ENCODE data around the gene ANO1. TPM values are rescaled to one million over a fixed set of nuclear protein-coding genes. Genes with fewer than 3 reads are reported as not detected.

ANO1 gene
- polyA plus RNA-seq, 3 donors, result not detected

DNA sequence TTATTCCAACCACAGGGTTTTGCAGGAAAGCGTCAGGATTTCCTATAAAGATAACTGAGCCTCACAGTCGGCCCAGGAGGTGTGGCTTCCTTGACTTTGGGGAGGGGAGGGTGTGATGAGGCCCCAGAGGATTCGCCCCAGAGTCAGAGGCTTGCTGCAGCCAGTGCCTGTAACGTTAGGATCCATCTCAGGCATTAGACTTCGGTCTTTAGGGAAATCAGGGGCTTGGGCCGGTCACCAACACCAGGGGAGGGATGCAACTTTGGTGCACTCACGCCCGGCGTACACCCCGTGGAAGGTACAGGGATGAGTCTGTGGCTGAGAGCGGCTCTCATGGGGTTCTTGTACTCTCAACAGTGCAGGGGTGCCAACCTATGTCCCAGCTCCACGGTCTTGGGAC lies 5.7 kb upstream of the ANO1 start:
- intact Hi-C loops (cut with micrococcal nuclease), result no loop called here
- peaks cover 17 to 62% of the 10 kb centered on the region in 2 donors for H3K27me3 ChIP-seq (ENCODE audit: control insufficient read depth in 2 of 2, insufficient read depth in 2 of 2, low read length in 2 of 2)

DNA sequence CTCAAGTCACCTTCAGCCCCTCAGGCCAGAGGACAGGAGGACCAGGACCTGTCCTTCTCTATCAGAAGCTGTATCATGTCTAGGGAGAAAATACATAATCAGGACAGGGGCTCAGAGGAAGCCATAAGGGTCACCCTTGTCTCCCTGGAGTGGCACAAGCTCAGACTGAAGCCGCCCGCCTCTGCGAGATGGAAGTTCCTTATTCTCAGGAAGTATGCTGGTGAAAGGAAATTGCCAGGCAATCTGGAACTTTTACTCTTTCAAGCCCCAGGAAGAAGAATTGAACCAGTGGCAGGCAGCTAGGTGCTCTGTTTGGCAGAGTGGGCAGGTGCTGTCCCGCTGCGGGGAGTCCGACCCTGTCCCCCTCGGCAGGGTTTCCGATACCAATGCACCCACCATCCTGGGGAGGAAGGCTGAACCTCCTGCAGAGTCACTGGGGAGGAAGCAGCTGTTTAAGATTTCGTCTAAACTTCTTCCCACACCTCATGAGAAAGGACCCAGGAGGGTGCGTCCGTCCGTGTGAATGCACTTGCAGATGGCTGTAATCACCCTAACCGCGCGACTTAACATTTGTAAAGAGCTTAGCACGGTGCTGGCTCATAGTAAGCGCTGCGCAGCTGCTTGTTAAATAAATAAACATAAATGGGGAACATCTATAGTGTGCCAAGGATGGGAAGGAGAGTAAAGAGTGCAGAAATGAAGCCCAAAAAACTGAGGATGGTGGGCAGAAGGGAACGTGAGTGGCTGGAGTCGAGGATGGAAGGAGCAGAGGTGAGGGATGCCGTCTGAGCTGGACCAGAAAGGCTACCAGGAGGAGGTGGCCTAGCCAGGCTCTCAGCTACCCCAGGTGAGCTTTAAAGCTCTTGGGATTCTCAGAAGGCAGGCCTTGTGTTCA lies 5.0 kb upstream of the ANO1 start:
- Histone ChIP-seq H3K27ac (ENCODE audit: low read depth in 1 of 2, low read length in 2 of 2) (no peak overlapping the region), H3K4me3 (replicated peaks in 1 of 3; ENCODE audit: low read depth in 2 of 3, low read length in 3 of 3) (no peak overlapping the region), H4K20me1 (ENCODE audit: insufficient read depth, low read length) (no peaks in the 10 kb centered on the region), H3K4me1 (ENCODE audit: control insufficient read depth in 1 of 2, insufficient read depth in 2 of 2, low read length in 2 of 2) (no peaks in the 10 kb centered on the region), H3K9me3 (replicated peaks in 1 of 2; ENCODE audit: control insufficient read depth in 1 of 2, insufficient read depth in 1 of 2, low read length in 2 of 2) (peaks cover 0 to 7% of the 10 kb centered on the region in 2 donors), H3K4me2 (replicated peaks; ENCODE audit: extremely low read depth, low read length, poor library complexity, severe bottlenecking) (no peak overlapping the region), H2AFZ (ENCODE audit: insufficient read depth, low read depth, low read length, poor library complexity, severe bottlenecking) (no peak overlapping the region), H3K9ac (ENCODE audit: insufficient read depth, low read length, poor library complexity, severe bottlenecking) (no peak overlapping the region), H3K79me2 (ENCODE audit: insufficient read depth, low read length) (no peaks in the 10 kb centered on the region), H3K27me3 (ENCODE audit: control insufficient read depth in 2 of 2, insufficient read depth in 2 of 2, low read length in 2 of 2) (peaks cover 20 to 66% of the 10 kb centered on the region in 2 donors), H3K36me3 (replicated peaks in 1 of 2; ENCODE audit: control insufficient read depth in 1 of 2, insufficient read depth in 2 of 2, low read length in 2 of 2) (no peaks in the 10 kb centered on the region)
- Mint-ChIP-seq H3K4me1 (no peaks in the 10 kb centered on the region), H3K9me3 (peaks cover 0 to 8% (median 0%) of the 10 kb centered on the region in 7 donors), H3K36me3 (no peaks in the 10 kb centered on the region), H3K27me3 (ENCODE audit: low read depth in 3 of 3) (peaks cover 48 to 76% (median 72%) of the 10 kb centered on the region in 3 donors), H3K27ac (peak overlapping the region in 1 of 7 donors; percentile 3), H3K4me3 (peak overlapping the region in 1 of 2 donors; percentile 62)
- TF ChIP-seq, protein P1, sequence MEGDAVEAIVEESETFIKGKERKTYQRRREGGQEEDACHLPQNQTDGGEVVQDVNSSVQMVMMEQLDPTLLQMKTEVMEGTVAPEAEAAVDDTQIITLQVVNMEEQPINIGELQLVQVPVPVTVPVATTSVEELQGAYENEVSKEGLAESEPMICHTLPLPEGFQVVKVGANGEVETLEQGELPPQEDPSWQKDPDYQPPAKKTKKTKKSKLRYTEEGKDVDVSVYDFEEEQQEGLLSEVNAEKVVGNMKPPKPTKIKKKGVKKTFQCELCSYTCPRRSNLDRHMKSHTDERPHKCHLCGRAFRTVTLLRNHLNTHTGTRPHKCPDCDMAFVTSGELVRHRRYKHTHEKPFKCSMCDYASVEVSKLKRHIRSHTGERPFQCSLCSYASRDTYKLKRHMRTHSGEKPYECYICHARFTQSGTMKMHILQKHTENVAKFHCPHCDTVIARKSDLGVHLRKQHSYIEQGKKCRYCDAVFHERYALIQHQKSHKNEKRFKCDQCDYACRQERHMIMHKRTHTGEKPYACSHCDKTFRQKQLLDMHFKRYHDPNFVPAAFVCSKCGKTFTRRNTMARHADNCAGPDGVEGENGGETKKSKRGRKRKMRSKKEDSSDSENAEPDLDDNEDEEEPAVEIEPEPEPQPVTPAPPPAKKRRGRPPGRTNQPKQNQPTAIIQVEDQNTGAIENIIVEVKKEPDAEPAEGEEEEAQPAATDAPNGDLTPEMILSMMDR (IDR thresholded peaks at IDR 0.05), result no peak
- intact Hi-C loops (cut with micrococcal nuclease), result no loop called here
- WGBS (ENCODE audit: insufficient coverage), result 3% methylated on average over 15 of the region's 21 CpGs
- no peak for DNase-seq

More for the DNA sequence above, 5.7 kb upstream of the ANO1 start:
- peaks cover 45 to 73% (median 69%) of the 10 kb centered on the region in 3 donors for H3K27me3 Mint-ChIP-seq (ENCODE audit: low read depth in 3 of 3)
- Histone ChIP-seq H3K79me2 (ENCODE audit: insufficient read depth, low read length) (no peaks in the 10 kb centered on the region), H3K4me2 (replicated peaks; ENCODE audit: extremely low read depth, low read length, poor library complexity, severe bottlenecking) (no peak overlapping the region), H3K9me3 (replicated peaks in 1 of 2; ENCODE audit: control insufficient read depth in 1 of 2, insufficient read depth in 1 of 2, low read length in 2 of 2) (peaks cover 0 to 7% of the 10 kb centered on the region in 2 donors), H3K4me1 (ENCODE audit: control insufficient read depth in 1 of 2, insufficient read depth in 2 of 2, low read length in 2 of 2) (no peaks in the 10 kb centered on the region), H3K36me3 (replicated peaks in 1 of 2; ENCODE audit: control insufficient read depth in 1 of 2, insufficient read depth in 2 of 2, low read length in 2 of 2) (no peaks in the 10 kb centered on the region), H3K27ac (ENCODE audit: low read depth in 1 of 2, low read length in 2 of 2) (no peak overlapping the region), H4K20me1 (ENCODE audit: insufficient read depth, low read length) (no peaks in the 10 kb centered on the region), H3K4me3 (replicated peaks in 1 of 3; ENCODE audit: low read depth in 2 of 3, low read length in 3 of 3) (no peak overlapping the region), H2AFZ (ENCODE audit: insufficient read depth, low read depth, low read length, poor library complexity, severe bottlenecking) (no peak overlapping the region), H3K9ac (ENCODE audit: insufficient read depth, low read length, poor library complexity, severe bottlenecking) (no peak overlapping the region)
- H3K4me1 Mint-ChIP-seq, result no peaks in the 10 kb centered on the region
- TF ChIP-seq, protein P1 (IDR thresholded peaks at IDR 0.05), result no peak
- H3K4me3 Mint-ChIP-seq, result peak overlapping the region in 1 of 2 donors; percentile 61
- no peaks in the 10 kb centered on the region for H3K36me3 Mint-ChIP-seq
- no peak overlapping the region for H3K27ac Mint-ChIP-seq
- 54% methylated on average over 11 of the region's 12 CpGs for WGBS (ENCODE audit: insufficient coverage)
- no peak for DNase-seq
- peaks cover 0 to 8% (median 0%) of the 10 kb centered on the region in 7 donors for H3K9me3 Mint-ChIP-seq
